PC-9 (cell line): ENCODE measurements around the gene VPS11. TPM values are rescaled to one million over a fixed set of nuclear protein-coding genes. Genes with fewer than 3 reads are reported as not detected.

ENCODE experiments used
- BruUV-seq: library from RNA; stranded (reverse); fragments of 400-500 nt; replicated peaks from 2 replicates; lab custom pipeline; 2021; lab: Mats Ljungman, UMichigan
- CTCF ChIA-PET: fragments of 300-600 bp; sonication (Branson Sonifier 250); formaldehyde crosslinking; loops from one replicate; lab custom pipeline; 2022; ENCODE audit warnings: antibody characterized with exemption; lab: Charles Lee
- POLR2A ChIA-PET: fragments of 300-600 bp; sonication (Branson Sonifier 250); formaldehyde crosslinking; loops from one replicate; lab custom pipeline; 2022; ENCODE audit warnings: antibody characterized with exemption; ENCODE audit not compliant: unreplicated experiment; lab: Charles Lee
- DNase-seq, 2 experiments: peaks; one replicate each; pipeline versions ENCODE4 v3.0.0 to v3.0.0-alpha.2; 2015 to 2022; ENCODE audit warnings: mixed read lengths in 1 of 2
- H2AFZ ChIP-seq: fragments of 200-600 bp; sonication (generic); 2 replicates; pipeline ENCODE4 v1.8.1; 2017; ENCODE audit warnings: antibody characterized with exemption
- H3F3A ChIP-seq: fragments of 200-600 bp; sonication (generic); 2 replicates; pipeline ENCODE4 v1.8.1; 2017; ENCODE audit warnings: antibody characterized with exemption, mild to moderate bottlenecking, low read depth; ENCODE audit not compliant: insufficient read depth
- H3K27ac ChIP-seq: fragments of 200-600 bp; sonication (generic); 2 replicates; pipeline ENCODE4 v1.6.1; 2016; ENCODE audit warnings: mixed run types
- H3K27me3 ChIP-seq: fragments of 200-600 bp; sonication (generic); 2 replicates; pipeline ENCODE4 v1.6.1; 2016; ENCODE audit warnings: low read depth, mixed run types; ENCODE audit not compliant: insufficient read depth
- H3K36me3 ChIP-seq: fragments of 200-600 bp; sonication (generic); 2 replicates; pipeline ENCODE4 v1.6.1; 2016; ENCODE audit warnings: low read depth, mixed run types
- H3K4me1 ChIP-seq: fragments of 200-600 bp; sonication (generic); replicated peaks from 2 replicates; pipeline ENCODE4 v1.6.1; 2016; ENCODE audit warnings: mixed run types; ENCODE audit not compliant: insufficient read depth
- H3K4me2 ChIP-seq: fragments of 200-600 bp; sonication (generic); 2 replicates; pipeline ENCODE4 v1.6.1; 2017; ENCODE audit warnings: mixed run types
- H3K4me3 ChIP-seq: fragments of 200-600 bp; sonication (generic); 2 replicates; pipeline ENCODE4 v1.6.1; 2016; ENCODE audit warnings: mixed run types
- H3K79me2 ChIP-seq: fragments of 200-600 bp; sonication (generic); 2 replicates; pipeline ENCODE4 v1.6.1; 2017; ENCODE audit warnings: low read depth, mixed run types
- H3K9me2 ChIP-seq: fragments of 200-600 bp; sonication (generic); 2 replicates; pipeline ENCODE4 v1.8.1; 2017; ENCODE audit warnings: mild to moderate bottlenecking; ENCODE audit not compliant: insufficient read depth
- H3K9me3 ChIP-seq: fragments of 200-600 bp; sonication (generic); 2 replicates; pipeline ENCODE4 v1.8.1; 2016; ENCODE audit warnings: low read depth; ENCODE audit not compliant: insufficient read depth
- H4K20me1 ChIP-seq: fragments of 200-600 bp; sonication (generic); 2 replicates; pipeline ENCODE4 v1.8.1; 2017; ENCODE audit not compliant: insufficient read depth
- EZH2 ChIP-seq: fragments of 200-600 bp; sonication (generic); IDR thresholded peaks from 2 replicates; pipeline ENCODE4 v1.8.0; 2017; ENCODE audit warnings: antibody characterized with exemption, low read depth
- intact Hi-C: fragments of 100-400 bp; cut with micrococcal nuclease; formaldehyde crosslinking; loops from one replicate; pipeline ENCODE4 v1.10.0; 2022; ENCODE audit not compliant: unreplicated experiment
- microRNA-seq: library from miRNA; unstranded; fragments of <30 nt; microRNA quantifications from one replicate; pipeline ENCODE4 v1.2.0, GENCODE V29; 2021; ENCODE audit warnings: borderline number of aligned reads, borderline replicate concordance
- total RNA-seq: library from RNA; stranded (reverse); gene quantifications from 2 replicates; pipeline ENCODE4 v1.2.3, GENCODE V29; 2021
- TF ChIP-seq, protein P1 (sequence below): fragments of 200-600 bp; sonication (generic); conservative IDR thresholded peaks from 2 replicates; pipeline ENCODE4 v1.6.1; 2017; ENCODE audit warnings: mixed run types, antibody characterized with exemption, mild to moderate bottlenecking, moderate library complexity

Gene VPS11
- total RNA-seq, 1 experiment from 2014 or later: 21.1 TPM

DNA sequence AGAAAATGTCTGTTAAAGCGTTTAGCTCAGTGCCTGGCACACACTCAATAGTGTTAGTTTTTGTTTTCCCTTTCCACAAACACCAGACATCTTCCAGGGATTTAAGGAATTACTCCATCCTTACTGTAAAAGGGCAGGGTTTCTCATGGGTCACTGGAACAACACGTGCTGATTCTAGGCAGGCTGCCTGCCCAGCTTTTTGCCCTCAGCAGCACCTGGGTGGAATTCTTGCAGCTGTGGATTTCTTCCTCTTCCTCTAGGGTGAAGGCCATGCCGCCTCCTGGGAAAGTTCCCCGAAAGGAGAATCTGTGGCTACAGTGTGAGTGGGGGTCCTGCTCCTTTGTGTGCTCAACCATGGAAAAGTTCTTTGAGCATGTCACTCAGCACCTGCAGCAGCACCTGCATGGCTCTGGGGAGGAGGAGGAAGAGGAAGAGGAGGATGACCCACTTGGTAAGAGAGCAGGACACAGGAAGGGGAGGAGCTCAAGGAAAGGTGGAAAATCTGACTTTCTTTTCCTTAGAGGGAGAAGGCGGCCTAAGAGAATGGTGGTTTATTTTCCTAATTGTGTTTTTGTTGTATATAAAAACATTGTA, 59.2 kb downstream of the VPS11 start:
- peaks cover 18% of the 10 kb centered on the region for H3K36me3 ChIP-seq
- no peak for DNase-seq
- H3K79me2 ChIP-seq: peaks cover 26% of the 10 kb centered on the region
- H3K4me2 ChIP-seq: no peak overlapping the region
- H3K4me1 ChIP-seq: peaks cover 7% of the 10 kb centered on the region
- H3K27ac ChIP-seq: no peak overlapping the region
- H3K27me3 ChIP-seq: no peaks in the 10 kb centered on the region
- TF ChIP-seq EZH2: no peak
- TF ChIP-seq, protein P1, sequence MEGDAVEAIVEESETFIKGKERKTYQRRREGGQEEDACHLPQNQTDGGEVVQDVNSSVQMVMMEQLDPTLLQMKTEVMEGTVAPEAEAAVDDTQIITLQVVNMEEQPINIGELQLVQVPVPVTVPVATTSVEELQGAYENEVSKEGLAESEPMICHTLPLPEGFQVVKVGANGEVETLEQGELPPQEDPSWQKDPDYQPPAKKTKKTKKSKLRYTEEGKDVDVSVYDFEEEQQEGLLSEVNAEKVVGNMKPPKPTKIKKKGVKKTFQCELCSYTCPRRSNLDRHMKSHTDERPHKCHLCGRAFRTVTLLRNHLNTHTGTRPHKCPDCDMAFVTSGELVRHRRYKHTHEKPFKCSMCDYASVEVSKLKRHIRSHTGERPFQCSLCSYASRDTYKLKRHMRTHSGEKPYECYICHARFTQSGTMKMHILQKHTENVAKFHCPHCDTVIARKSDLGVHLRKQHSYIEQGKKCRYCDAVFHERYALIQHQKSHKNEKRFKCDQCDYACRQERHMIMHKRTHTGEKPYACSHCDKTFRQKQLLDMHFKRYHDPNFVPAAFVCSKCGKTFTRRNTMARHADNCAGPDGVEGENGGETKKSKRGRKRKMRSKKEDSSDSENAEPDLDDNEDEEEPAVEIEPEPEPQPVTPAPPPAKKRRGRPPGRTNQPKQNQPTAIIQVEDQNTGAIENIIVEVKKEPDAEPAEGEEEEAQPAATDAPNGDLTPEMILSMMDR: no peak
- H3K4me3 ChIP-seq: no peak overlapping the region
- peaks cover 7% of the 10 kb centered on the region; the same call in 1 of the 2 replicates for H4K20me1 ChIP-seq
- no peaks in the 10 kb centered on the region for H3K9me3 ChIP-seq
- no peaks in the 10 kb centered on the region for H3K9me2 ChIP-seq
- no TSS peak for BruUV-seq
- ChIA-PET POLR2A (interaction anchor here (0.6 kb wide), 1 partner anchor 130 kb away, joined by 3 read pairs; no protein-coding TSS in a partner anchor), CTCF (no interaction called here)
- peaks cover 20% of the 10 kb centered on the region; the same call in 1 of the 2 replicates for H3F3A ChIP-seq
- intact Hi-C loops: no loop called here
- no peak overlapping the region for H2AFZ ChIP-seq

DNA sequence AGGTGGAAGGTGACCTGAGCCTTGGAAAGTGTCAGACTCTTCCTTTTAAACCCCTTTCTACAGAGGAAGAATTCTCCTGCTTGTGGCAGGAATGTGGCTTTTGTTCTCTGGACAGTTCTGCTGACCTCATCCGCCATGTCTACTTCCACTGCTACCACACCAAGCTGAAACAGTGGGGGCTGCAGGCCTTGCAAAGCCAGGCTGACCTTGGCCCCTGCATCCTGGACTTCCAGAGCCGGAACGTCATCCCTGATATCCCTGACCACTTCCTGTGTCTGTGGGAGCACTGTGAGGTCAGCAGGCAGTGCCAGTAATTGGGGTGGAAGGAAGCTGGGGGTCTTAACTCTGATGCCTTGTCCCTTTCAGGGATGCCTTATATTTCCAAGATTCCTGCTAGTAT, 63.0 kb downstream of the VPS11 start:
- H3K27me3 ChIP-seq: no peaks in the 10 kb centered on the region
- POLR2A ChIA-PET: no interaction called here
- no peak overlapping the region for H3K27ac ChIP-seq
- CTCF ChIA-PET: no interaction called here
- H3K9me2 ChIP-seq: no peaks in the 10 kb centered on the region
- TF ChIP-seq EZH2: no peak
- TF ChIP-seq, protein P1: no peak
- H3K9me3 ChIP-seq: no peaks in the 10 kb centered on the region
- H3F3A ChIP-seq: peaks cover 15% of the 10 kb centered on the region; the same call in 1 of the 2 replicates
- no peak overlapping the region for H3K4me3 ChIP-seq
- H3K36me3 ChIP-seq: peaks cover 26% of the 10 kb centered on the region
- no peak overlapping the region for H2AFZ ChIP-seq
- H3K4me2 ChIP-seq: no peak overlapping the region
- H3K4me1 ChIP-seq: no peaks in the 10 kb centered on the region
- H3K79me2 ChIP-seq: no peaks in the 10 kb centered on the region; the same call in 1 of the 2 replicates
- BruUV-seq: no TSS peak
- intact Hi-C loops: no loop called here
- DNase-seq: peak in 1 of 2 experiments; percentile 22
- no peaks in the 10 kb centered on the region; the same call in 1 of the 2 replicates for H4K20me1 ChIP-seq

Small RNA genes lying within 50 kb of the gene (microRNA-seq; reads per million reads assigned to microRNA genes)
- gene MIR3656: not detected

Other genes with a start within 250 kb of the VPS11 start
- gene CXCR5, start 183.9 kb upstream of the VPS11 start, total RNA-seq: not detected in 2 replicates
- gene BCL9L, start 141.9 kb upstream of the VPS11 start, total RNA-seq: 75.9 and 108 TPM in 2 replicates
- 17.1 and 23.2 TPM in 2 replicates for gene UPK2, start 111.5 kb upstream of the VPS11 start, total RNA-seq
- not detected in 2 replicates for gene FOXR1, start 96.1 kb upstream of the VPS11 start, total RNA-seq
- gene CENATAC, start 69.7 kb upstream of the VPS11 start, total RNA-seq: 61.7 and 73.9 TPM in 2 replicates
- 954 and 984 TPM in 2 replicates for gene RPS25, start 49.5 kb upstream of the VPS11 start, total RNA-seq
- 49.2 and 51.4 TPM in 2 replicates for gene TRAPPC4, start 49.1 kb upstream of the VPS11 start, total RNA-seq
- gene SLC37A4, start 36.9 kb upstream of the VPS11 start, total RNA-seq: 23.2 and 24.3 TPM in 2 replicates
- gene HYOU1, start 10.6 kb upstream of the VPS11 start, total RNA-seq: 92.0 and 117 TPM in 2 replicates
- 49.3 and 54.9 TPM in 2 replicates for gene HMBS, start 17.1 kb downstream of the VPS11 start, total RNA-seq
- 32.8 and 41.1 TPM in 2 replicates for gene DPAGT1, start 34.0 kb downstream of the VPS11 start, total RNA-seq
- 6.7 and 9.3 TPM in 2 replicates for gene C2CD2L, start 39.5 kb downstream of the VPS11 start, total RNA-seq
- 34.9 and 35.5 TPM in 2 replicates for gene HINFP, start 53.8 kb downstream of the VPS11 start, total RNA-seq
- 0.11 TPM in 1 of 2 replicates, not detected in the other for gene ABCG4, start 81.2 kb downstream of the VPS11 start, total RNA-seq
- 18.4 and 22.5 TPM in 2 replicates for gene NLRX1, start 100.9 kb downstream of the VPS11 start, total RNA-seq
- 0.73 TPM in 1 of 2 replicates, not detected in the other for gene NHERF4, start 117.7 kb downstream of the VPS11 start, total RNA-seq
- gene CBL, start 138.5 kb downstream of the VPS11 start, total RNA-seq: 26.3 and 32.9 TPM in 2 replicates
- gene MCAM, start 249.3 kb downstream of the VPS11 start, total RNA-seq: 38.8 and 54.5 TPM in 2 replicates